Stomach smooth muscle (tissue), 2 donors: ENCODE results near the gene MAGI1.

Experiments
- H3K27ac ChIP-seq: one replicate; pipeline ENCODE4 v1.7.0; 2013; ENCODE audit warnings: mild to moderate bottlenecking, low read length, inconsistent platforms
- H3K27me3 ChIP-seq, 2 donors: one replicate each; pipeline ENCODE4 v1.7.0; 2013; ENCODE audit warnings: low read length in 2 of 2; ENCODE audit not compliant: insufficient read depth in 2 of 2, control insufficient read depth in 1 of 2
- H3K36me3 ChIP-seq, 2 donors: one replicate each; pipeline ENCODE4 v1.7.0; 2013; ENCODE audit warnings: low read length in 2 of 2; ENCODE audit not compliant: control insufficient read depth in 2 of 2, insufficient read depth in 2 of 2
- H3K4me1 ChIP-seq: one replicate; pipeline ENCODE4 v1.7.0; 2013; ENCODE audit warnings: low read length; ENCODE audit not compliant: control insufficient read depth, insufficient read depth
- H3K4me3 ChIP-seq, 2 donors: one replicate each; pipeline ENCODE4 v1.7.0; 2013; ENCODE audit warnings: low read length in 2 of 2
- H3K9ac ChIP-seq, 2 donors: one replicate each; pipeline ENCODE4 v1.7.0; 2013; ENCODE audit warnings: low read length in 2 of 2, mild to moderate bottlenecking in 1 of 2
- H3K9me3 ChIP-seq, 2 donors: one replicate each; pipeline ENCODE4 v1.7.0; 2013; ENCODE audit warnings: low read length in 2 of 2; ENCODE audit not compliant: control insufficient read depth in 2 of 2
- donor health status: healthy.
- donor health status: Pancreatic carcinoma.

Gene MAGI1

DNA sequence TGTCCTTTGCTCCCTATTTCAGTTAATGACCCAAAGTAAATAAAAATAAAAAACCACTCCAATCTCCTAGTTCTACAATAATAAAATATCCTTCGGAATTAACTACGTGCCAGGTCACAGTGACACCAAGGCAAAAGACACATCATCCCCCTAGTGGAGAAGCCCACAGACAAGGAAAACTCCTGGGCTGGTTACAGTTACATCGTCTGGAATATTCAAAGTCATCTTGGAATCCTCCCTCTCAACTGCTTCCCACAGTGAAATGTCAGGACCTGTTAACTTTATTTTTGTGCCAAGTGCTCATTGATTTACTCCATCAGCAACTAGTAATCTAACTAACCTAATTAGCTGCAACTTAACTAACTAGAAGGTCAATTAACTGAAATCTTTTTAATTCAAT is 349.3 kb downstream of the MAGI1 start:
- Histone ChIP-seq H3K4me3 (no peak overlapping the region), H3K9ac (no peak overlapping the region), H3K9me3 (no peaks in the 10 kb centered on the region), H3K27ac (no peak overlapping the region), H3K36me3 (no peaks in the 10 kb centered on the region), H3K27me3 (no peaks in the 10 kb centered on the region), H3K4me1 (no peaks in the 10 kb centered on the region)

DNA sequence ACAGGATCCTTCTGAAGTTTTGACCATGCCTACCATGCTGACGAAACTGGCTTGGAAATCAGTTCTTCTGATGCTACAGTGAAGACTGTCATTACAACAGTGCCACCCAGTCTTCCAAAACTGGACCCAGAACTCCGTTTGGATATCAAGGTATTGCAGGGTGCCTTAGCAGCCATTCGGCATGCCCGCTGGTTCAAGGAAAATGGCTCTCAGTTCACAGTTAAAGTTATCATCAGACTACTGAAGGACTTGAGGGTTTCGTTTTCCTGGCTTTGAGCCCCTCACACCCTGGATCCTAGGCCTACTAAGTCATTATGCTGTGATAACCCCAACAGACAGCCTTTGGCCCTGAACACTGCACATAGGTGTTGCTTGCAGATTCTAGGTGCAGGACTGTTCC is 351.0 kb downstream of the MAGI1 start:
- Histone ChIP-seq H3K27me3 (no peaks in the 10 kb centered on the region), H3K4me3 (no peak overlapping the region), H3K9ac (no peak overlapping the region), H3K4me1 (no peaks in the 10 kb centered on the region), H3K36me3 (no peaks in the 10 kb centered on the region), H3K9me3 (no peaks in the 10 kb centered on the region), H3K27ac (no peak overlapping the region)

DNA sequence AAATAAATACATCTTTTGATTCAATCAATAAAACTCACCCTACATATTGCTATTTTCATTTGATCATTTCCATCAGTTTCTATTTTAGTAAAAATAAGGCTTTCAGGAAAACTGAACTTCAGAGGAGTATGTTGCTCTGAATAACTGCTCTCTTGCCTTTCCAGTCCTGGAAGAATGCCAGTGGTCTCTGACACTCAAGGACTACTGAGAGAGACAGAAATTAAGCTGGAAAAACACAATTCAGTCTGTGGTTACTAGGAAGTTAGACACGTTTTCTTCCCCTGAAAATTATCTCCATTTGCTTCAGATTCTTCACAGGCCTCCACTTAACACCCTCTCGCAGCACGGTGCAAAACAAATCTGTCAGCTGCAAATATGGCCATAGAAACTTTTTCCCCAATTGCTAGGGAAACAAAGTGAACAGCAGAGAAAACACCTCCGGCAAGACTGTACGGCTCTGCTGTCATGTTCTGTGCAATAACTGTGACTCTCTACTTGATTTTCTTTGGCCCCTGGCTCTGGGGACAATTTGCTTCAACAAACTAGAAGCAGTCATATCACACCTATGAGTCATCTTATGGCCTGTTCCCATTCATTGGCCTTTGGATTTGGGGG is 353.0 kb downstream of the MAGI1 start:
- H3K27ac ChIP-seq = no peak overlapping the region
- no peaks in the 10 kb centered on the region for H3K36me3 ChIP-seq
- H3K4me1 ChIP-seq = no peaks in the 10 kb centered on the region
- no peaks in the 10 kb centered on the region for H3K9me3 ChIP-seq
- H3K27me3 ChIP-seq = no peaks in the 10 kb centered on the region
- no peak overlapping the region for H3K4me3 ChIP-seq
- H3K9ac ChIP-seq = no peak overlapping the region

DNA sequence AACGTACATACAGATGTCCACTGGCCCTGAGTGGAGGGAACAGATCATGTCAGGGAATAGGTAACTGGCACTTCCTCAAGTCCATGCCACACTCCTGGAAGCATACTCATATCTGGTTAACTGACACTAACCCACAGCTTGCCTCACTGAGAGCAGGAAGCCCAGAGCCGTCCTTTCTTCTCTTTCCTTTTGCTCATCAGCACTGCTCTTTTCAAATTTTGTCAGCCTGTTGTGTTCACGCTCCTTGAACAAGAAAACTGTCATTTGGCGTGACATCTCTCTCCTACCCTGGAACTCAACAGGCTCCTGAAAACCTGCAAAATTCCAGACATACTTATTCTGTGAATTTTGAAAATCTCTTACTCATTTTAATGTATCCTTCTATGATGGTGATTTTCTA is 360.2 kb downstream of the MAGI1 start:
- Histone ChIP-seq H3K27ac (no peak overlapping the region), H3K4me1 (no peaks in the 10 kb centered on the region), H3K9me3 (no peaks in the 10 kb centered on the region), H3K27me3 (no peaks in the 10 kb centered on the region), H3K9ac (no peak overlapping the region), H3K4me3 (no peak overlapping the region), H3K36me3 (no peaks in the 10 kb centered on the region)

DNA sequence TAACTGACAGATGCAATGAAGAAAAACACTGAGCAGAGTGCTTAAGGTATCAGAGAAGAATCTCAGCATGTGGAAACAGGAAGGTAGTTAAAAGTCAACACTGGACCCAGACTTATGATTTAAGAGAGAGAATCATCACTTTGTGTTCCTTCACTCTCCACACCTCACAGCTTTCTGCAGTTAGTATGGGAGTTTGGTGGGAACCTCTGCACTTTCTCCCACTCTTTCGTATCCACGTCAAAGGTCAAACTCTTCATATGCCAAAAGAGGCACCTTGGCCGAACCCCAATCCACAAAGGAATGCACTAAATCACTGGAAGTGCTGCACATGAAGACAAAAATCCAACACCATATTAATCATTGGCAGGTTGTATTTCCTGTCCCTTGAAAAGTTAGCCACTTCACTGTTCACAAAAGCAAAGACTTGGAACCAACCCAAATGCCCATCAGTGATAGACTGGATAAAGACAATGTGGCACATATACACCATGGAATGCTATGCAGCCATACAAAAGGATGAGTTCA is 361.2 kb downstream of the MAGI1 start:
- H3K27me3 ChIP-seq = no peaks in the 10 kb centered on the region
- no peaks in the 10 kb centered on the region for H3K9me3 ChIP-seq
- H3K27ac ChIP-seq = no peak overlapping the region
- no peaks in the 10 kb centered on the region for H3K36me3 ChIP-seq
- no peak overlapping the region for H3K9ac ChIP-seq
- H3K4me1 ChIP-seq = no peaks in the 10 kb centered on the region
- H3K4me3 ChIP-seq = no peak overlapping the region

DNA sequence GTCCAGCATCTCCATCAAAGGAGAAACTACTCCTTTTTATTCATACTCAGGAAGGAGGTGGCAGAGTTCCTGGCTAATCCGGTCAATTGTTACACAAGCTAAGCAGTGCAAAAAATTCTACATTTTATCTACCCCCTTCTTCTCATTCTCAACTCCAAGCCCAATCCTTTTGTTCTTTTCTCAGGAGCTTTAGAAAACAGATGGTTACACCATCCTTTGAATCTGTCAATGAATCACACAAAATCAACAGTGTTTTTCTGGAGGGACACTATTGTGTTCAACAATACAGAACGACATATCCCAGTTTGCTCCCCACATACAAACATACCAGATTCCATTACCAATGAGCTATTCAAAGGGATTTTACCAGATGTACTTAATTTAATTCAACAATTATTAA is 362.1 kb downstream of the MAGI1 start:
- Histone ChIP-seq H3K27ac (no peak overlapping the region), H3K9me3 (no peaks in the 10 kb centered on the region), H3K4me3 (no peak overlapping the region), H3K27me3 (no peaks in the 10 kb centered on the region), H3K36me3 (no peaks in the 10 kb centered on the region), H3K9ac (no peak overlapping the region), H3K4me1 (no peaks in the 10 kb centered on the region)

DNA sequence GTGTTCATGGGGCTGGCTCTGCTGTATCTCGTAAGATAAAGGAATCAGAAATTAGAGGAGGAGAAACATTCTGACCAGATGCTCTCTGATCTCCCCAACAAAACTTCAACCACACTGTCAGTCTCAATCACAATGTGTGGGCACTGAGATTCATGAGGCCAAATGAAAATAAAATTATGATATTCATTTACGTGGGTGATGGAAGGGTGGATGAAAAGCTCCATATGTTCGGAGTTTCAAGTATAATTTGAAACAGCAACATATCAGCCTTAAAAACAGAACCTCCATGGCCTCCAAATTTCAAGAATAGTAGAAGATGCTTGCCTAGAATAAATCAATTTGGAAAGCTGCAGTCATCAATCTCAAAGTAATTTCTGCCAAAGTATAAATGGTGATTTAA is 363.7 kb downstream of the MAGI1 start:
- Histone ChIP-seq H3K4me1 (no peaks in the 10 kb centered on the region), H3K27ac (no peak overlapping the region), H3K27me3 (no peaks in the 10 kb centered on the region), H3K9ac (no peak overlapping the region), H3K4me3 (no peak overlapping the region), H3K9me3 (no peaks in the 10 kb centered on the region), H3K36me3 (no peaks in the 10 kb centered on the region)

DNA sequence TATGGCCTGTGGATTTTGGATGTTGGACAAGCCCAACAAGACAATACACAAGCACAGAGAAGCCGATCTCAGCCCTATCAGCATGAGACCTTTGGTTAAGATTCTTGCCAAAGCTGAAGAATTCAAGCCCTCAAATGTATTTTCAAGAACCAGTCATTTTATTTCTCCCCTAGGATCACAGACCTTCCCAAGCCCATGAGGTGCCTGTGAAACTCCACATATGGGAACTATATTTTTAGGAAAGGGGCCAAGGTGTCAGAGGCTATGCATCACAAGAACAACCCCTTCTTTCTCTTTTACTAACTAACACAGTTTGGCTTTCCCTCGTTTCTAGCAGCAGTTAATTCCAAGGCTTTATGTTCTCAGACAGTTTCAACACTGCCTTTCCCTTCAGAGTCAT is 364.5 kb downstream of the MAGI1 start:
- no peak overlapping the region for H3K9ac ChIP-seq
- no peaks in the 10 kb centered on the region for H3K9me3 ChIP-seq
- no peaks in the 10 kb centered on the region for H3K27me3 ChIP-seq
- H3K4me3 ChIP-seq = no peak overlapping the region
- no peaks in the 10 kb centered on the region for H3K36me3 ChIP-seq
- no peak overlapping the region for H3K27ac ChIP-seq
- no peaks in the 10 kb centered on the region for H3K4me1 ChIP-seq

DNA sequence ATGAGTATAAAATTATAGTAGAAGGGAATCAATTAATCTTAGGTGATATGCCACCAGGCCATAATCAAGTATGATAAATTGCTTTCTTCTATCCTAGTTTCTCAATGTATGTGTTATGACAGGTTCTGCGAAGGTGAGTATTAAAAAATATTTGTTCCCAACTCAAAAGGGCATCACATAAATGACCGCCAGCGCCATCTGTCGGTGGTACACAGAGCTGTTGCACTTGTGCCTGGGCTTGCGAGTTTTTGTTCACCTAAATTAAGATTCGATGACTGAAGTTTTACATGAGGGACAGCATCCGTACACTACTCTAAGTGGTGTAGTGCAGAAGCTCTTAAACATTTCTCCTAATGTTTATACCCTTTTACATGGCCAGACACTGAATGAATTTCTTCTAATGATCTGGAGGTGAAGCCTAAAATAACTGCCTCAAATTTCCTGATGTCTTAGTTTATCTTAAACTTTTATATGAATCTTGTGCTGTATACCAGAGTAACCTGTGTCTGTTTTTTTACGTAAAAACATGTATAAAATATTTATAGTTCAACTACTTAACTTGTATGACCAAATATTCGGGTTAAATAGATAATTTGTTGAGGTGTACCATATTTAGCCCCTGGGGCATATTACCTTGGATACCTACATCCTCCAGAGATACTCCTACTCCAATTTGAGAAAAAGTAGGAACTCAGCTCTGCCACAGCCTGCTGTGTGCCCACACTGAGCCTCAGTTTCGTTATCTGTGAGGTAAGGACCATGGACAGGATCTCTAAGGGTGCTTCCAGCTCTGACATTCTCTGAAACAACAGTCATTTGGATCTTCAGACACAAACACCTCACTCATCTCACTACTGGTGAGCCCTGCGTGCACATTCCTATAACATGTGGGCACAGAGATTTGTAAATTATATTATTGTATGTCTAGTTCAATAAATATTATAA is 365.6 kb downstream of the MAGI1 start:
- Histone ChIP-seq H3K36me3 (no peaks in the 10 kb centered on the region), H3K9ac (no peak overlapping the region), H3K27me3 (no peaks in the 10 kb centered on the region), H3K9me3 (no peaks in the 10 kb centered on the region), H3K27ac (no peak overlapping the region), H3K4me1 (no peaks in the 10 kb centered on the region), H3K4me3 (no peak overlapping the region)

DNA sequence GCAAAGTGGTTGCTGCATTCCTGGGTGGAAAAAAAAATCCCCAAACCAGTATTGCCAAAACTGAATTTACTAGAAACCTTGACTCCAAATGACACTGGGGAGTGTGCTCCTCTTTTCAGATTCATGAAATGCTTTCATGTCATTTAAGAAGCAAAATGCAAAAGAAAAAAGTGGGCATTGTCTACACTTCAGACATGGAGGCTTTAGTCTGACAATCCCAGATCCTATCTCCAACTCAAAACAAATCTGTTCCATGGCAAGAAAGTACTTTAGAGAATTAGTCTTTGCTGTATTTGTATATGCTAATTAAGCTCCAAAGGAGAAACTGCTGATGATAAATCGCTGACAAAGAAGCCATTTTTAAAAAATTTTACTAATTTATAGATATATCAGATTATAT is 366.7 kb downstream of the MAGI1 start:
- Histone ChIP-seq H3K36me3 (no peaks in the 10 kb centered on the region), H3K27me3 (no peaks in the 10 kb centered on the region), H3K4me1 (no peaks in the 10 kb centered on the region), H3K4me3 (no peak overlapping the region), H3K27ac (no peak overlapping the region), H3K9me3 (no peaks in the 10 kb centered on the region), H3K9ac (no peak overlapping the region)

DNA sequence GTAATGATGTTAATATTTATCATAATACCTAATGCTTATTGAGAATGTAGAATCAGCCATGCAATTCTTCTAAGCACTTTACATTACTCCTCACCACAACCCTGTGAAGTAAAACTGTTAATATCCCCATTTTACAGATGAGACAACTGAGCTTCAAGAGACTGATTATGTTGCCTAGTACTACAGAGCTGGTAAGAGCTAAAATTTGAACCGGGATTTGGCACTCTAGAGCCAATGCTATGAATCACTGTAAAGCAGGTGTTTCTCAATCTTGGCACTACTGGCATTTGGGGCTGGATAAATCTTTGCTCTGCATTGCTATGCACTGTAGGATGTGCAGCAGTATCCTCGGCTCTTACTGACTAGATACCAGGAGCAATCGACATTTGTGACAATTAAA is 367.7 kb downstream of the MAGI1 start:
- no peaks in the 10 kb centered on the region for H3K36me3 ChIP-seq
- no peak overlapping the region for H3K9ac ChIP-seq
- no peak overlapping the region for H3K4me3 ChIP-seq
- no peaks in the 10 kb centered on the region for H3K9me3 ChIP-seq
- H3K4me1 ChIP-seq = no peaks in the 10 kb centered on the region
- H3K27me3 ChIP-seq = no peaks in the 10 kb centered on the region
- no peak overlapping the region for H3K27ac ChIP-seq
